MM.1S (cell line): ENCODE measurements around the gene GASK1B.

Source experiments
- DNase-seq: peaks from one replicate; pipeline ENCODE4 v3.0.0-alpha.2; 2015
- H2AFZ ChIP-seq: fragments of 300-600 bp; sonication (generic); 2 replicates; pipeline ENCODE4 v1.6.0; 2016; ENCODE audit warnings: antibody characterized with exemption, low read length
- H3F3A ChIP-seq: fragments of 300-600 bp; sonication (generic); 2 replicates; pipeline ENCODE4 v1.6.1; 2016; ENCODE audit warnings: mild to moderate bottlenecking, antibody characterized with exemption, low read length, moderate library complexity, mixed read lengths; ENCODE audit not compliant: insufficient read depth
- H3K27ac ChIP-seq: fragments of 300-600 bp; sonication (generic); 2 replicates; pipeline ENCODE4 v1.5.1; 2016; ENCODE audit warnings: mild to moderate bottlenecking, low read length
- H3K27me3 ChIP-seq: fragments of 300-600 bp; sonication (generic); replicated peaks from 2 replicates; pipeline ENCODE4 v1.6.0; 2016; ENCODE audit warnings: low read length; ENCODE audit not compliant: insufficient read depth
- H3K36me3 ChIP-seq: fragments of 300-600 bp; sonication (generic); replicated peaks from 2 replicates; pipeline ENCODE4 v1.6.1; 2016; ENCODE audit warnings: mild to moderate bottlenecking, low read length, mixed read lengths; ENCODE audit not compliant: insufficient read depth
- H3K4me1 ChIP-seq: fragments of 300-600 bp; sonication (generic); 2 replicates; pipeline ENCODE4 v1.6.1; 2016; ENCODE audit warnings: low read length, mixed read lengths
- H3K4me2 ChIP-seq: fragments of 300-600 bp; sonication (generic); 2 replicates; pipeline ENCODE4 v1.6.0; 2016; ENCODE audit warnings: low read depth, low read length
- H3K4me3 ChIP-seq: fragments of 300-600 bp; sonication (generic); 2 replicates; pipeline ENCODE4 v1.5.1; 2016; ENCODE audit warnings: low read length, mixed read lengths
- H3K79me2 ChIP-seq: fragments of 300-600 bp; sonication (generic); 2 replicates; pipeline ENCODE4 v1.6.1; 2016; ENCODE audit warnings: mixed run types, low read length, mixed read lengths
- H3K9ac ChIP-seq: fragments of 300-600 bp; sonication (generic); 2 replicates; pipeline ENCODE4 v1.6.1; 2016; ENCODE audit warnings: low read length, mixed read lengths
- H3K9me2 ChIP-seq: fragments of 300-600 bp; sonication (generic); replicated peaks from 2 replicates; pipeline ENCODE4 v1.6.1; 2016; ENCODE audit warnings: mild to moderate bottlenecking, low read length, mixed read lengths; ENCODE audit not compliant: insufficient read depth
- H3K9me3 ChIP-seq: fragments of 300-600 bp; sonication (generic); replicated peaks from 2 replicates; pipeline ENCODE4 v1.6.1; 2016; ENCODE audit warnings: mild to moderate bottlenecking, low read length, mixed read lengths; ENCODE audit not compliant: insufficient read depth
- H4K20me1 ChIP-seq: fragments of 300-600 bp; sonication (generic); 2 replicates; pipeline ENCODE4 v1.6.1; 2016; ENCODE audit warnings: mild to moderate bottlenecking, low read length, moderate library complexity, mixed read lengths; ENCODE audit not compliant: insufficient read depth
- EZH2 ChIP-seq: fragments of 300-600 bp; sonication (generic); optimal IDR thresholded peaks from 2 replicates; pipeline ENCODE3; 2017; ENCODE audit warnings: low read depth, mild to moderate bottlenecking, antibody characterized with exemption, low read length, mixed read lengths
- EZH2phosphoT487 ChIP-seq: fragments of 300-600 bp; sonication (generic); IDR thresholded peaks from 2 replicates; pipeline ENCODE4 v1.6.1; 2018; ENCODE audit warnings: antibody characterized with exemption, low read length
- TF ChIP-seq, protein P1 (sequence below): fragments of 300-600 bp; sonication (generic); IDR thresholded peaks from 2 replicates; pipeline ENCODE4 v1.5.1; 2016; ENCODE audit warnings: antibody characterized with exemption, low read length, mixed read lengths

The GASK1B gene

GRCh38 chr4:158182736-158183135 lies 9.9 kb upstream of the GASK1B start:
- H3K9me2 ChIP-seq: no peaks in the 10 kb centered on the region
- H3K9me3 ChIP-seq: no peaks in the 10 kb centered on the region
- H4K20me1 ChIP-seq: no peaks in the 10 kb centered on the region
- no peak overlapping the region for H3K4me2 ChIP-seq
- H3K4me3 ChIP-seq: no peak overlapping the region
- no peak overlapping the region for H3K27ac ChIP-seq
- TF ChIP-seq EZH2 (no peak), EZH2phosphoT487 (no peak)
- TF ChIP-seq, protein P1, sequence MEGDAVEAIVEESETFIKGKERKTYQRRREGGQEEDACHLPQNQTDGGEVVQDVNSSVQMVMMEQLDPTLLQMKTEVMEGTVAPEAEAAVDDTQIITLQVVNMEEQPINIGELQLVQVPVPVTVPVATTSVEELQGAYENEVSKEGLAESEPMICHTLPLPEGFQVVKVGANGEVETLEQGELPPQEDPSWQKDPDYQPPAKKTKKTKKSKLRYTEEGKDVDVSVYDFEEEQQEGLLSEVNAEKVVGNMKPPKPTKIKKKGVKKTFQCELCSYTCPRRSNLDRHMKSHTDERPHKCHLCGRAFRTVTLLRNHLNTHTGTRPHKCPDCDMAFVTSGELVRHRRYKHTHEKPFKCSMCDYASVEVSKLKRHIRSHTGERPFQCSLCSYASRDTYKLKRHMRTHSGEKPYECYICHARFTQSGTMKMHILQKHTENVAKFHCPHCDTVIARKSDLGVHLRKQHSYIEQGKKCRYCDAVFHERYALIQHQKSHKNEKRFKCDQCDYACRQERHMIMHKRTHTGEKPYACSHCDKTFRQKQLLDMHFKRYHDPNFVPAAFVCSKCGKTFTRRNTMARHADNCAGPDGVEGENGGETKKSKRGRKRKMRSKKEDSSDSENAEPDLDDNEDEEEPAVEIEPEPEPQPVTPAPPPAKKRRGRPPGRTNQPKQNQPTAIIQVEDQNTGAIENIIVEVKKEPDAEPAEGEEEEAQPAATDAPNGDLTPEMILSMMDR: no peak
- no peaks in the 10 kb centered on the region for H3K27me3 ChIP-seq
- H2AFZ ChIP-seq: no peak overlapping the region
- H3K4me1 ChIP-seq: no peaks in the 10 kb centered on the region
- no peak for DNase-seq
- no peaks in the 10 kb centered on the region for H3K36me3 ChIP-seq
- no peaks in the 10 kb centered on the region for H3F3A ChIP-seq
- no peaks in the 10 kb centered on the region for H3K79me2 ChIP-seq
- no peak overlapping the region for H3K9ac ChIP-seq

- H2AFZ ChIP-seq: no peak overlapping the region
- no peaks in the 10 kb centered on the region for H3K9me2 ChIP-seq
- no peaks in the 10 kb centered on the region for H3F3A ChIP-seq
- H3K4me3 ChIP-seq: no peak overlapping the region
- no peak for DNase-seq
- H3K79me2 ChIP-seq: no peaks in the 10 kb centered on the region
- no peaks in the 10 kb centered on the region for H3K36me3 ChIP-seq
- TF ChIP-seq EZH2 (no peak), EZH2phosphoT487 (no peak)
- TF ChIP-seq, protein P1: no peak
- no peak overlapping the region for H3K9ac ChIP-seq
- no peak overlapping the region for H3K27ac ChIP-seq
- no peaks in the 10 kb centered on the region for H3K27me3 ChIP-seq
- no peak overlapping the region for H3K4me2 ChIP-seq
- no peaks in the 10 kb centered on the region for H4K20me1 ChIP-seq
- no peaks in the 10 kb centered on the region for H3K9me3 ChIP-seq
- no peaks in the 10 kb centered on the region for H3K4me1 ChIP-seq
Measured at GRCh38 chr4:158181906-158182305, 9.1 kb upstream of the GASK1B start.

DNA sequence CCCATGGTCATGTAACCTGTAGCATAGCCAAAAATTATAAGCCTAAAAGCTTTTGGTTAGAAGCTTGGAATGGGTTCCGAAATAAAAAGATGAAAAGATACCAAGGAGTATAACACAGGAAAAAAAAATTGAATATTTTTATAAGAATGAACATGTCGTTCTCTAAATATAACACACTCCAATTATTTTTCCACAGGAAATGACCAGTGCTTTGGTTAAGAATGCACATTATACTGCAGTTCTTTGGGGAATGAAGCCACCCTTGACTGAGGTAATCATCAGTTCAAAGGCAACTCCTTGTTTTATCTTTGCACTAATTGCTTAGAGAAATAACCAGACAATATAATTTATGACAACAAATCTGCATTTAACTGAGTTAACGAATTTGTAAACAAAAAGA lies 6.6 kb upstream of the GASK1B start:
- Histone ChIP-seq H3K27ac (no peak overlapping the region), H4K20me1 (no peaks in the 10 kb centered on the region), H3K4me3 (no peak overlapping the region), H3K9me3 (no peaks in the 10 kb centered on the region), H3K79me2 (no peaks in the 10 kb centered on the region), H3K27me3 (no peaks in the 10 kb centered on the region), H3K9me2 (no peaks in the 10 kb centered on the region), H3K4me2 (no peak overlapping the region), H3F3A (no peaks in the 10 kb centered on the region), H3K4me1 (no peaks in the 10 kb centered on the region), H3K36me3 (no peaks in the 10 kb centered on the region), H2AFZ (no peak overlapping the region), H3K9ac (no peak overlapping the region)
- TF ChIP-seq EZH2 (no peak), EZH2phosphoT487 (no peak)
- TF ChIP-seq, protein P1: no peak
- DNase-seq: no peak
